Tibial nerve (tissue), 4 donors: Measurements from ENCODE around the gene GSTA2.
"Not testable (repeated sequence)": the region's sequence is repeated elsewhere in the genome, so short reads cannot be mapped to it uniquely, and the experiment has no call there.

Experiments
- CTCF ChIP-seq, 5 experiments: fragments of 200-600 bp in 3 of 5; fragments of 450-650 bp in 2 of 5; sonication (generic) in 3 of 5; IDR thresholded peaks; one replicate each; pipeline ENCODE4 v1.5.1; 2016 to 2019; ENCODE audit warnings: antibody characterized with exemption in 5 of 5, mild to moderate bottlenecking in 3 of 5, moderate library complexity in 2 of 5
- EP300 ChIP-seq, 2 donors: sonication (generic); formaldehyde crosslinking; IDR thresholded peaks; one replicate each; pipeline ENCODE4 v1.6.1; 2017; ENCODE audit warnings: antibody characterized with exemption in 2 of 2, mild to moderate bottlenecking in 1 of 2
- POLR2A ChIP-seq, 2 donors: fragments of 450-650 bp; IDR thresholded peaks; one replicate each; pipeline ENCODE4 v1.6.1; 2017; ENCODE audit warnings: antibody characterized with exemption in 2 of 2, mild to moderate bottlenecking in 2 of 2, moderate library complexity in 2 of 2

GRCh38 chr6:52747301-52747700 lies 16.0 kb downstream of the GSTA2 start:
- not testable (repeated sequence) for TF ChIP-seq POLR2A, CTCF, EP300 (IDR thresholded peaks at IDR 0.05)
